DND-41 (cell line): ENCODE measurements around the gene SYNPO.

Source experiments
- ATAC-seq: fragments of 200-7000 bp; cut with Tn5 transposase; 3 replicates; pipeline ENCODE4 v1.9.1; 2021; ENCODE audit warnings: low read depth; ENCODE audit not compliant: insufficient read depth
- DNase-seq: peaks from one replicate; pipeline ENCODE4 v3.0.0-alpha.2; 2020
- H2AFZ ChIP-seq: 2 replicates; pipeline ENCODE4 v1.6.0; 2012; ENCODE audit warnings: low read depth, low read length
- H3K27ac ChIP-seq: 2 replicates; pipeline ENCODE4 v1.5.1; 2012; ENCODE audit warnings: low read length, inconsistent platforms
- H3K27me3 ChIP-seq: fragments of 200-600 bp; sonication (generic); 2 replicates; pipeline ENCODE4 v1.6.0; 2012; ENCODE audit warnings: low read length, mild to moderate bottlenecking, inconsistent platforms; ENCODE audit not compliant: insufficient read depth, poor library complexity
- H3K36me3 ChIP-seq: 2 replicates; pipeline ENCODE4 v1.5.1; 2012; ENCODE audit warnings: low read length, inconsistent platforms; ENCODE audit not compliant: insufficient read depth
- H3K4me1 ChIP-seq: 2 replicates; pipeline ENCODE4 v1.5.1; 2012; ENCODE audit warnings: mild to moderate bottlenecking, low read length; ENCODE audit not compliant: insufficient read depth
- H3K4me2 ChIP-seq: 2 replicates; pipeline ENCODE4 v1.6.0; 2012; ENCODE audit warnings: mild to moderate bottlenecking, moderate library complexity, low read length, inconsistent platforms; ENCODE audit not compliant: insufficient read depth
- H3K4me3 ChIP-seq, 2 experiments: fragments of 200-600 bp in 1 of 2; shearing (Covaris generic) in 1 of 2; 2 replicates each; pipeline ENCODE4 v1.5.1; 2012 to 2016; ENCODE audit warnings: inconsistent platforms in 2 of 2, low read length in 2 of 2, mild to moderate bottlenecking in 2 of 2, low read depth in 1 of 2, moderate library complexity in 1 of 2
- H3K79me2 ChIP-seq: 2 replicates; pipeline ENCODE4 v1.6.0; 2012; ENCODE audit warnings: low read length, inconsistent platforms; ENCODE audit not compliant: insufficient read depth
- H3K9ac ChIP-seq: 2 replicates; pipeline ENCODE4 v1.6.0; 2012; ENCODE audit warnings: low read depth, mild to moderate bottlenecking, inconsistent platforms, low read length, moderate library complexity
- H3K9me3 ChIP-seq: 2 replicates; pipeline ENCODE4 v1.5.1; 2012; ENCODE audit warnings: low read length, moderate library complexity, mild to moderate bottlenecking, inconsistent platforms; ENCODE audit not compliant: insufficient read depth, severe bottlenecking
- H4K20me1 ChIP-seq: 2 replicates; pipeline ENCODE4 v1.6.0; 2012; ENCODE audit warnings: low read length; ENCODE audit not compliant: insufficient read depth
- CTCF ChIP-seq: IDR thresholded peaks from 2 replicates; pipeline ENCODE4 v1.5.1; 2012; ENCODE audit warnings: borderline replicate concordance, low read length, moderate library complexity, mild to moderate bottlenecking; ENCODE audit not compliant: poor library complexity, severe bottlenecking; ENCODE audit errors: extremely low read depth
- EZH2 ChIP-seq: IDR thresholded peaks from 3 replicates; pipeline ENCODE4 v1.6.1; 2012; ENCODE audit warnings: borderline replicate concordance, low read depth, mild to moderate bottlenecking, moderate library complexity, low read length, inconsistent platforms; ENCODE audit not compliant: severe bottlenecking

SYNPO gene

GRCh38 chr5:150608991-150609390 is 31.5 kb upstream of the SYNPO start:
- no peaks in the 10 kb centered on the region for H4K20me1 ChIP-seq
- H3K36me3 ChIP-seq = no peaks in the 10 kb centered on the region
- ATAC-seq = no peak
- H3K4me1 ChIP-seq = no peaks in the 10 kb centered on the region
- H3K9me3 ChIP-seq = no peaks in the 10 kb centered on the region
- no peak overlapping the region for H3K27ac ChIP-seq
- no peak for DNase-seq
- TF ChIP-seq EZH2 (no peak), CTCF (no peak)
- no peaks in the 10 kb centered on the region for H3K79me2 ChIP-seq
- H3K9ac ChIP-seq = no peak overlapping the region
- no peak overlapping the region for H2AFZ ChIP-seq
- no peak overlapping the region for H3K4me3 ChIP-seq
- H3K4me2 ChIP-seq = no peak overlapping the region
- peaks cover 16% of the 10 kb centered on the region for H3K27me3 ChIP-seq

- peaks cover 18% of the 10 kb centered on the region for H3K27me3 ChIP-seq
- no peak for ATAC-seq
- H3K36me3 ChIP-seq = no peaks in the 10 kb centered on the region
- no peak overlapping the region for H3K27ac ChIP-seq
- no peak overlapping the region for H2AFZ ChIP-seq
- H3K9me3 ChIP-seq = no peaks in the 10 kb centered on the region
- no peak overlapping the region for H3K4me2 ChIP-seq
- no peaks in the 10 kb centered on the region for H4K20me1 ChIP-seq
- DNase-seq = no peak
- TF ChIP-seq EZH2 (no peak), CTCF (no peak)
- no peaks in the 10 kb centered on the region for H3K4me1 ChIP-seq
- no peak overlapping the region for H3K4me3 ChIP-seq
- H3K79me2 ChIP-seq = no peaks in the 10 kb centered on the region
- no peak overlapping the region for H3K9ac ChIP-seq
Measured at GRCh38 chr5:150609843-150610584, 30.4 kb upstream of the SYNPO start.

GRCh38 chr5:150611026-150611425 is 29.4 kb upstream of the SYNPO start:
- Histone ChIP-seq H4K20me1 (no peaks in the 10 kb centered on the region), H3K27me3 (peaks cover 18% of the 10 kb centered on the region)

More at GRCh38 chr5:150611026-150611425, 29.4 kb upstream of the SYNPO start:
- Histone ChIP-seq H3K9me3 (no peaks in the 10 kb centered on the region), H3K4me2 (no peak overlapping the region), H3K9ac (no peak overlapping the region), H3K36me3 (no peaks in the 10 kb centered on the region), H2AFZ (no peak overlapping the region), H3K79me2 (no peaks in the 10 kb centered on the region), H3K4me1 (no peaks in the 10 kb centered on the region), H3K27ac (no peak overlapping the region), H3K4me3 (no peak overlapping the region)
- ATAC-seq (no peak), DNase-seq (no peak)
- TF ChIP-seq CTCF (no peak), EZH2 (no peak)
